AG09319 (cell line): ENCODE data around the gene MRPS21.
"Not testable (repeated sequence)": the region's sequence is repeated elsewhere in the genome, so short reads cannot be mapped to it uniquely, and the experiment has no call there.

ENCODE experiments used
- DNase-seq: peaks from one replicate; pipeline ENCODE4 v3.0.0-alpha.2; 2010; ENCODE audit warnings: low read depth; ENCODE audit errors: extremely low read depth
- TF ChIP-seq, protein P1 (sequence below): IDR thresholded peaks from 2 replicates; pipeline ENCODE4 v1.5.1; 2011; ENCODE audit warnings: low read depth, mild to moderate bottlenecking, inconsistent platforms, low read length, moderate library complexity

MRPS21 gene

DNA sequence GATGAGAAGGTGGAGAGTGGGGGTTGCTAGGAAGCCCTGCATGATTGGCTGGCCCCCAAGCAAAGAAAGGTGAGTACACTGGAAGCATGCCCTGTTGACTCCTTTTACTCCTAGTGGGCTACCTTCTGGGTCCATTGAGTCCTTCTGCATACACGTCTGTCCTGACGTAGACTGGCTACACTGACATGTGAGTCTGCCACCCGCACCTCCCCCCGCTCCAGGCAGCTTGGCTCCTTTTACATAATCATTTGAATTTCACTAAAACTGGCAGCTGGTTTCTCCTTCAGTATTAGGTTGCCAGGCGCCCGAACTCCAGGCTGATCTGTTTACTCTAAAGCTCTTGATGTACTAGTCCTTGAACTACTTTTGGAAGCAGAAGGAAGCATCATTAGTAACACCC, 8.7 kb downstream of the MRPS21 start:
- no peak for DNase-seq
- TF ChIP-seq, protein P1, sequence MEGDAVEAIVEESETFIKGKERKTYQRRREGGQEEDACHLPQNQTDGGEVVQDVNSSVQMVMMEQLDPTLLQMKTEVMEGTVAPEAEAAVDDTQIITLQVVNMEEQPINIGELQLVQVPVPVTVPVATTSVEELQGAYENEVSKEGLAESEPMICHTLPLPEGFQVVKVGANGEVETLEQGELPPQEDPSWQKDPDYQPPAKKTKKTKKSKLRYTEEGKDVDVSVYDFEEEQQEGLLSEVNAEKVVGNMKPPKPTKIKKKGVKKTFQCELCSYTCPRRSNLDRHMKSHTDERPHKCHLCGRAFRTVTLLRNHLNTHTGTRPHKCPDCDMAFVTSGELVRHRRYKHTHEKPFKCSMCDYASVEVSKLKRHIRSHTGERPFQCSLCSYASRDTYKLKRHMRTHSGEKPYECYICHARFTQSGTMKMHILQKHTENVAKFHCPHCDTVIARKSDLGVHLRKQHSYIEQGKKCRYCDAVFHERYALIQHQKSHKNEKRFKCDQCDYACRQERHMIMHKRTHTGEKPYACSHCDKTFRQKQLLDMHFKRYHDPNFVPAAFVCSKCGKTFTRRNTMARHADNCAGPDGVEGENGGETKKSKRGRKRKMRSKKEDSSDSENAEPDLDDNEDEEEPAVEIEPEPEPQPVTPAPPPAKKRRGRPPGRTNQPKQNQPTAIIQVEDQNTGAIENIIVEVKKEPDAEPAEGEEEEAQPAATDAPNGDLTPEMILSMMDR = no peak

DNA sequence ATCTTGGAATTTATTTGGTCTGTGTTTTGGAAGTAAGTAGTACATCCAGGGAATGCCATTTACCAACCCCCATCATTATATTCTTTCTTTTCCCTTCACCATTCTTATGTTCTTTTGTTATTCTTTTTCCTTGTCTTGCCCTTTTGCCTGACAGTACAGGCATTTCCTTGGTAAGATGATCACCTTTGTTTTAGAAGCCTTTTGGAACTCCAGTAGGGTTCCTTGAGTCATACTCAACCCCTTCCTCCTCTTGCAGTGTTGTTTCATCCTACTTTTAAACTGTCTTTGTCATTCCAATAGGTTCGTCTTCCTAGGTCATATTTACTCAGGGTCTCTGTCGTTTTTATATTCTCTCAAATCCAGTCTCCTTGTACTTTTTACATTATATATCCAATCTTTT, 9.2 kb downstream of the MRPS21 start:
- TF ChIP-seq, protein P1 = no peak
- DNase-seq = no peak

DNA sequence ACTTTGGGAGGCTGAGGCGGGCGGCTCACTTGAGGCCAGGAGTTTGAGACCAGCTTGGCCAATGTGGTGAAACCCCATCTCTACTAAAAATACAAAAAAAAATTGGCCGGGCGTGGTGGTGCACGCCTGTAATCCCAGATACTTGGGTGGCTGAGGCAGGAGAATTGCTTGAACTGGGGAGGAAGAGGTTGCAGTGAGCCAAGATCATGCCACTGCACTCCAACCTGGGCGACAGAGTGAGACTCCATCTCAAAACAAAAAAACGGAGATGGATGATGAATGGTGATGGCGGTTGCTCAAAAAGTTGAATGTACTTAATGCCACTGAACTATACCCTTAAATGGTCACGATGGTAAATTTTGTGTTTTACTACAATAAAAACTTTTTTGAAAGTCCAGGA, 14.9 kb downstream of the MRPS21 start:
- DNase-seq = not testable (repeated sequence)

DNA sequence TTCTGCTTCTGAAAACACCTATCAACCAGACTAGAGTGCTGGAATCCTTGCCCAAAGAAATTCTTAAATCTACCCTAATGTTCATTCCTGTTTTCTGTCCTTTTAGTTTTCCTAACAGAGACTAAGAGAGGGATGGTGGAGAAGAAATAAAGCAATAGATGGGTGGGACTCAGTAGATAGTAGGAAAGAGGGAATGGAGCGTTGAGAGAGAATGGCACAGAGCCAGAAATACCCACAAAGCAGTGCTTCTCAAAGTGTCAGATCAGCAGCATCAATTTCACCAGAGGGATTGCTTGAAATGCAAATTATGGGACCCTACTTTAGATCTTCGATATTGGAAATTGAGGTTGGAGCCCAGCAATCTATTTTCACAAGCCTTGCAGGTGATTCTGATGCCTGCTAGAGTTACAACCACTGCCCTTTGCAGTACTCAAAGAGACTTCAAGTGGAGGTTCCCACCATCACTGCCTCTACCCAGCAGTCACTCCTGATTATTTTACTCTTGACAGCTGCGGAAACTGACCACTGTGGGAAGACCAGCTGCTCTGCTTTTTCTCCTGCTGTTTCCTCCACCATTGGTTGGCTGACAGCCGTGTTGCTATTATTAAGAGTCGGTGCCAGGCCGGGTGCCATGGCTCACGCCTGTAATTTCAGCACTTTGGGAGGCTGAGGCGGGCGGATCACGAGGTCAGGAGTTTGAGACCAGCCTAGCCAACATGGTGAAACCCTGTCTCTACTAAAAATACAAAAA, 16.3 kb downstream of the MRPS21 start:
- TF ChIP-seq, protein P1 = no peak
- DNase-seq = no peak

DNA sequence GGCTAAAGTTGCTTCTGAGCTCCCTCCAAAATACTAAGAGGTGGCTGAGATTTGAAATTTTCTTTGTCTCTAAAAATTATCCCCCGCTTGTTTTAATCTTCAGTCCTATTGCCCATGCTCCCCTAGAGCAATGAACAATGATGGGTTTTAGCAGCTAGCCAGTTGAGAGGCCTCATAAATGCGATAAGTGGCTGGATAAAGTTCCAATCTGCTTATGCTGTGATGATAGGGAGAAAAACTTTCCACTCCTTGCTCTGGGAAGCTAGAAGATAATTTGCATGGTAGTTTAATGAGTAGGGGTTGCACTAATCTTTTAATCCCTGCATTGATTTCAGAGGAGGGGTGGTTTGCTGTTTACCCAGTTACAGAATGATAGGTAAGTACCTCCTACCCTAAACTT, 18.1 kb downstream of the MRPS21 start:
- DNase-seq = no peak
- TF ChIP-seq, protein P1 = no peak

DNA sequence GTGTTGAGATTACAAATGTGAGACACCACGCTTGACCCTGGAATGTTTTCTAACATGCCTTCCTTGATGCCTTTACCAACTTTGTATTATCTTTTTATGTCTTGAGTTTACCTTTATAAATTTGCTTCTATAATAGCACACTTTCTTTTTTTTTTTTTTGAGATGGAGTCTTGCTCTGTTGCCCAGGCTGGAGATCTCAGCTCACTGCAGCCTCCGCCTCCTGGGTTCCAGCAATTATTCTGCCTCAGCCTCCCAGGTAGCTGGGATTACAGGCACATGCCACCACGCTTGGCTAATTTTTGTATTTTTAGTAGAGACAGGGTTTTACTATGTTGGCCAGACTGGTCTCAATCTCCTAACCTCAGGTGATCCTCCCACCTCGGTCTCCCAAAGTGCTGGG, 21.0 kb downstream of the MRPS21 start:
- DNase-seq = not testable (repeated sequence)

DNA sequence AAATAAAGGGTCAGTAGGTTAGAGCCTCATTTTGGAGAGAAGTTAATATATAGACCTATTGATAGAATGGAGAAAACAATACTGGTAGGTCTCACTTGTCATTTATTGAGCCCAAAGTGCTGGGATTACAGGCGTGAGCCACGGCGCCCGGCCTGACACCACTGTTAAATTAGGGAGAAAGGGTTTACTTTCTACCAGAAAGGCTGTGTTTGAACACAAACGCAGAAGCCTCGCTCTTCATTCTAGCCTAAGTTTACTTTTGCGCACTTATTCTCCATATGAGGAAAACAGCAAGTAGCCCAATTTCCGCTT, 27.0 kb downstream of the MRPS21 start:
- TF ChIP-seq, protein P1 = no peak
- no peak for DNase-seq

DNA sequence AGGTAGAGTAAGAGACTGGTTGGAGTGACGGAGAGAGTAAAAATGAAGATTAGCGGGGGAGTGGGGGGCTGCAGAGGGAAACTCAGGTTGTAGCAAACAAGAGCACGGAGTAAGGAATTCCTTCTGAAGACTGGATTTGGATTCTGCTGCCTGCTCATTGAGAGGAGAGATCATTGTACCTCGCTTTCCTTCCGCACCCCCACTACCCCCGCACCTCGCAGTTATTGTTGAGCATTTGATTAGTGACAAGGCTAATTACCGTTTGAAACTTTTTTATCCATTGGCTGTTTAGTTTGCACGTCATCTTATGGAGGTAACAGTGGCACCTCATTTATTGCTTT, 28.1 kb downstream of the MRPS21 start:
- TF ChIP-seq, protein P1 = no peak
- no peak for DNase-seq
